ENCODE data around the gene VCL.
"Not testable (repeated sequence)": the region's sequence is repeated elsewhere in the genome, so short reads cannot be mapped to it uniquely, and the experiment has no call there.

GRCh38 chr10:74138596-74138995 lies 140.7 kb downstream of the VCL start:
- TF ChIP-seq POLR2A, POLR2AphosphoS5 (IDR thresholded peaks at IDR 0.05): not testable (repeated sequence)

Data from upper lobe of left lung (tissue), 4 donors.